GM12878 (cell line): ENCODE data around the gene OMD. TPM values are rescaled to one million over a fixed set of nuclear protein-coding genes. Genes with fewer than 3 reads are reported as not detected.
A peak's percentile ranks its signal among the peaks of the same experiment; 100 is the strongest.

ENCODE experiments used
- ATAC-seq: fragments of 200-7000 bp; cut with Tn5 transposase; 3 replicates; pipeline ENCODE4 v1.9.1; 2020; ENCODE audit warnings: mild to moderate bottlenecking, moderate library complexity
- BruUV-seq: library from RNA; stranded (reverse); fragments of 400-500 nt; replicated peaks from 2 replicates; lab custom pipeline; 2021; lab: Mats Ljungman, UMichigan
- CTCF ChIA-PET: fragments of 300-600 bp; sonication (Branson Sonifier 250); formaldehyde crosslinking; extraction: SDS; loops from one replicate; lab custom pipeline; 2021; ENCODE audit warnings: inconsistent platforms; lab: Yijun Ruan, JAX
- POLR2A ChIA-PET: fragments of 350-600 bp; formaldehyde crosslinking; extraction: SDS; loops from one replicate; lab custom pipeline; 2021; ENCODE audit warnings: inconsistent platforms; lab: Charles Lee
- RAD21 ChIA-PET: fragments of 300-600 bp; sonication (Branson Sonifier 250); formaldehyde crosslinking; loops from one replicate; lab custom pipeline; 2023; ENCODE audit warnings: antibody characterized with exemption; ENCODE audit not compliant: unreplicated experiment; lab: Charles Lee
- SMC1A ChIA-PET: fragments of 300-600 bp; sonication (Branson Sonifier 250); formaldehyde crosslinking; loops from one replicate; lab custom pipeline; 2023; ENCODE audit not compliant: unreplicated experiment, uncharacterized antibody; lab: Charles Lee
- DNase-seq: peaks from one replicate; pipeline ENCODE4 v3.0.0-alpha.2; 2011; ENCODE audit warnings: low read depth, low spot score
- FAIRE-seq: peaks from 3 replicates; lab custom pipeline; 2011; peaks lifted over from hg19 to GRCh38; lab: Jason Lieb, UNC
- H2AFZ ChIP-seq: 2 replicates; pipeline ENCODE4 v1.6.0; 2011; ENCODE audit warnings: low read depth, low read length, control low read depth; ENCODE audit not compliant: control insufficient read depth
- H3K27ac ChIP-seq: 2 replicates; pipeline ENCODE4 v1.5.1; 2011; ENCODE audit warnings: control low read depth; ENCODE audit not compliant: control insufficient read depth, insufficient read depth
- H3K27me3 ChIP-seq, 2 experiments: replicated peaks in 1 of 2; 2 replicates each; pipeline versions ENCODE4 v1.6.0 to v1.6.1; 2011; ENCODE audit warnings: low read length in 1 of 2; ENCODE audit not compliant: control insufficient read depth in 2 of 2, insufficient read depth in 2 of 2
- H3K36me3 ChIP-seq, 2 experiments: 2 replicates each; pipeline ENCODE4 v1.5.1; 2011; ENCODE audit warnings: low read length in 1 of 2; ENCODE audit not compliant: control insufficient read depth in 2 of 2, insufficient read depth in 2 of 2
- H3K4me1 ChIP-seq: 2 replicates; pipeline ENCODE4 v1.6.1; 2011; ENCODE audit warnings: mild to moderate bottlenecking, low read length, moderate library complexity, mixed read lengths; ENCODE audit not compliant: control insufficient read depth, insufficient read depth
- H3K4me2 ChIP-seq: 2 replicates; pipeline ENCODE4 v1.6.0; 2011; ENCODE audit warnings: control low read depth; ENCODE audit not compliant: control insufficient read depth, insufficient read depth
- H3K4me3 ChIP-seq: fragments of 200-600 bp; sonication (generic); 2 replicates; pipeline ENCODE4 v1.5.1; 2016
- H3K79me2 ChIP-seq: 2 replicates; pipeline ENCODE4 v1.6.0; 2011; ENCODE audit warnings: low read length; ENCODE audit not compliant: control insufficient read depth, insufficient read depth
- H3K9ac ChIP-seq: 2 replicates; pipeline ENCODE4 v1.8.0; 2011; ENCODE audit warnings: low read length, control low read depth, mixed read lengths; ENCODE audit not compliant: control insufficient read depth, insufficient read depth
- H3K9me3 ChIP-seq: replicated peaks from 3 replicates; pipeline ENCODE4 v1.5.1; 2011; ENCODE audit warnings: mild to moderate bottlenecking, low read length; ENCODE audit not compliant: control insufficient read depth, insufficient read depth
- H4K20me1 ChIP-seq: 2 replicates; pipeline ENCODE4 v1.6.0; 2011; ENCODE audit not compliant: control insufficient read depth, insufficient read depth
- WGBS: methylation state at CpG from one replicate; pipeline ENCODE4 v1.1.6; 2016; ENCODE audit warnings: low lambda C conversion rate; ENCODE audit not compliant: insufficient replicate concordance, insufficient coverage; ENCODE audit errors: missing lambda C conversion rate; 5-methylcytosine and 5-hydroxymethylcytosine counted together
- in situ Hi-C: fragments of 300-500 bp; cut with MboI; formaldehyde crosslinking; loops from 9 replicates; pipeline ENCODE4 v1.14.3; 2018; ENCODE audit warnings: mixed read lengths
- intact Hi-C: fragments of 100-400 bp; cut with micrococcal nuclease; formaldehyde crosslinking; loops from one replicate; pipeline ENCODE4 v1.14.2; 2022; ENCODE audit not compliant: unreplicated experiment
- polyA plus RNA-seq, 11 experiments: library from polyadenylated mRNA; depleted of rRNA in 4 of 11; unstranded in 6 of 11; stranded (reverse) in 5 of 11; fragments of >200 nt; fragmentation: Nextera tagmentation in 4 of 11; fragmentation: Illumina TruSeq in 1 of 11; extraction: Ambion mirVana in 4 of 11; extraction: Trizol in 1 of 11; gene quantifications; 1 replicate in 1 of 11; 2 replicates in 10 of 11; pipeline versions ENCODE4 v1.2.1 to v1.2.3, GENCODE V29; 2011 to 2016; ENCODE audit warnings: inconsistent platforms in 2 of 11, missing spikeins in 2 of 11, low read depth in 1 of 11
- total RNA-seq, 4 experiments: library from RNA; depleted of rRNA in 3 of 4; stranded (reverse); fragments of >200 nt in 3 of 4; fragmentation: Illumina TruSeq in 1 of 4; extraction: Trizol in 1 of 4; gene quantifications; 2 replicates each; pipeline versions ENCODE4 v1.2.1 to v1.2.3, GENCODE V29; 2013 to 2021
- TF ChIP-seq, protein P1 (sequence below): IDR thresholded peaks from 2 replicates; pipeline ENCODE4 v1.6.1; 2012; ENCODE audit warnings: low read depth, low read length, improper control_type of control experiment

The OMD gene
- total and polyA plus RNA-seq, 10 of the 15 experiments (the other 5 are each of a cell fraction or from before 2014, with no cell fraction given) = 0.08 to 0.70 (median 0.57) TPM; not detected in 7

DNA sequence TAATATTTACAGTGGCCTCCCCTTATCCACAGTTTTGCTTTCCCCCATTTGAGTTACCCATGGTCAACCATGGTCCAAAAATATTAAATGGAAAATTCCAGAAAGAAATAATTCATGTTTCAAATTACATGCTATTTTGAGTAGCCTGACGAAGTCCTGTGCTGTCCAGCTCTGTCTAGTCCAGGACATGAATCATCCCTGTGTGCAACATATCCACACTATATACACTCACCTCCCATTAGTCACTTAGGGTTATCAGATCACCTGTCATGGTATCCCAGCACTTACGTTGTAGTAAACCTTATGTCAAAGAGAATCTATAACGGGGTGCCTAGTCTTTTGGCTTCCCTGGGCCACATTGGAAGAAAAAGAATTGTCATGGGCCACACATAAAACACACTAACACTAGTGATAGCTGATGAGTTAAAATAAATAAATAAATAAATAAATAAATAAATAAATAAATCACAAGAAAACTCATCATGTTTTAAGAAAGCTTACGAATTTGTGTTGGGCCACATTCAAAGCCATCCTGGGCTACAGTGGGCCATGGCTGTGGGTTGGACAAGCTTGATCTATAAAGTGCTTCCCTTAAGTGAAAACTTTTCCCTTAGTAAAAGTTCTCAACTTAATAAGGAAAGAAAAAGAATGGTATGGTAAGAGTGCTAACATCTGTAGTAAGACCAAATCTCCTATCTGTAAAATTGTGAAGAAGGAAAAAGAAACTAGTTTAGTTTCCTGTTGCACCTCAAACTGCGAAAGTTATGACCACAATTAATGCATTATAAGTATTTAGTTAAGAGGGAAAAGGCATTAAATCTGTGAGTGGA is 15.9 kb upstream of the OMD start:
- no peaks in the 10 kb centered on the region for H3K36me3 ChIP-seq
- H3K27me3 ChIP-seq = no peaks in the 10 kb centered on the region
- in situ Hi-C loops (loop anchor here (5.0 kb wide), 1 partner anchor 293 kb away; no protein-coding TSS in a partner anchor), intact Hi-C loops (loop anchor here (10.0 kb wide), 1 partner anchor 115 kb away; the partner anchor contains the start of genes CENPP and NOL8)
- peak overlapping the region; percentile 46; the same call in 1 of the 2 replicates for H3K4me2 ChIP-seq
- no peak overlapping the region for H3K4me3 ChIP-seq
- TF ChIP-seq, protein P1, sequence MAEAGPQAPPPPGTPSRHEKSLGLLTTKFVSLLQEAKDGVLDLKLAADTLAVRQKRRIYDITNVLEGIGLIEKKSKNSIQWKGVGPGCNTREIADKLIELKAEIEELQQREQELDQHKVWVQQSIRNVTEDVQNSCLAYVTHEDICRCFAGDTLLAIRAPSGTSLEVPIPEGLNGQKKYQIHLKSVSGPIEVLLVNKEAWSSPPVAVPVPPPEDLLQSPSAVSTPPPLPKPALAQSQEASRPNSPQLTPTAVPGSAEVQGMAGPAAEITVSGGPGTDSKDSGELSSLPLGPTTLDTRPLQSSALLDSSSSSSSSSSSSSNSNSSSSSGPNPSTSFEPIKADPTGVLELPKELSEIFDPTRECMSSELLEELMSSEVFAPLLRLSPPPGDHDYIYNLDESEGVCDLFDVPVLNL = no peak
- no peaks in the 10 kb centered on the region for H4K20me1 ChIP-seq
- WGBS = 58% methylated on average over 5 of the region's 5 CpGs
- H3K9me3 ChIP-seq = no peaks in the 10 kb centered on the region
- RAD21 ChIA-PET = interaction anchor here (1.4 to 2.4 kb wide), 4 partner anchors 112 to 301 kb away, joined by 4 to 10 read pairs (median 8); partner anchors contain the start of gene CENPP
- no peaks in the 10 kb centered on the region for H3K79me2 ChIP-seq
- no peak overlapping the region for H2AFZ ChIP-seq
- DNase-seq (no peak), ATAC-seq (no peak), FAIRE-seq (no peak)
- H3K27ac ChIP-seq = no peak overlapping the region
- no peak overlapping the region for H3K9ac ChIP-seq
- H3K4me1 ChIP-seq = no peaks in the 10 kb centered on the region
- BruUV-seq = no TSS peak
- CTCF ChIA-PET = interaction anchor here (0.5 to 2.3 kb wide), 7 partner anchors 11 to 305 kb away, joined by 3 to 35 read pairs (median 4); no protein-coding TSS in a partner anchor
- SMC1A ChIA-PET = interaction anchor here (1.3 to 1.7 kb wide), 5 partner anchors 31 to 302 kb away, joined by 3 to 8 read pairs (median 7); no protein-coding TSS in a partner anchor
- POLR2A ChIA-PET = interaction anchor here (0.6 kb wide), 1 partner anchor 246 kb away, joined by 3 read pairs; no protein-coding TSS in a partner anchor
